ENCODE data around the gene GPR152.
A peak's percentile ranks its signal among the peaks of the same experiment; 100 is the strongest.
"Not testable (repeated sequence)": the region's sequence is repeated elsewhere in the genome, so short reads cannot be mapped to it uniquely, and the experiment has no call there.

GPR152 gene

DNA sequence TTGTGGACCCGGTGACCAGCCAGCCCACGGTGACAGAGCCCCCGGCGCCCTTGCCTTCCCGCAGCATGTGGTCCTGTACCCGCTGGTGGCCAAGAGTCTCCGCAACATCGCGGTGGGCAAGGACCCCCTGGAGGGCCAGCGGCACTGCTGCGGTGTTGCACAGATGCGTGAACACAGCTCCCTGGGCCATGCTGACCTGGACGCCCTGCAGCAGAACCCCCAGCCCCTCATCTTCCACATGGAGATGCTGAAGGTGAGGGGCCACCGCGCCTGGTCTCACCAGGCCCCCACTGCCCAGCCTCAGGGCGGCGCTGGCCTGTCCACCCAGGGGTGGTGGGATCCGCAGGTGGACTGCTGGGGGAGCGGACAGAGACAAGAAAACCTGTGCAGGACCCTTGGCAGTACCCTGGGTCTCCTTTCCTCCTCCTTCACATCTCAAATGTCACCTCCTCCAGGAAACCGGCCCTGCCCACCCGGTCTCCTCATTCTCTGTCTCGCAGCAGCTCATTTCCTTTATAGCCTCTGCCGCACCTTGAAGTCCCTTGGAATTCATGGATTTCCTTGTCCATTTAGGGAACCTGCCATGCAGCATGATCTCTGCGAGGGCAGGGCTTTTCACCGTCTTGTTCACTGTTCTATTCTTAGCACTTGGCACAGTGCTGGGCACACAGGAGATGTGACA is 36.8 kb upstream of the GPR152 start:
- no peak for DNase-seq (ENCODE audit: low spot score)

GRCh38 chr11:67486481-67487195 is 34.1 kb upstream of the GPR152 start:
- no peak for DNase-seq (ENCODE audit: low spot score)

DNA sequence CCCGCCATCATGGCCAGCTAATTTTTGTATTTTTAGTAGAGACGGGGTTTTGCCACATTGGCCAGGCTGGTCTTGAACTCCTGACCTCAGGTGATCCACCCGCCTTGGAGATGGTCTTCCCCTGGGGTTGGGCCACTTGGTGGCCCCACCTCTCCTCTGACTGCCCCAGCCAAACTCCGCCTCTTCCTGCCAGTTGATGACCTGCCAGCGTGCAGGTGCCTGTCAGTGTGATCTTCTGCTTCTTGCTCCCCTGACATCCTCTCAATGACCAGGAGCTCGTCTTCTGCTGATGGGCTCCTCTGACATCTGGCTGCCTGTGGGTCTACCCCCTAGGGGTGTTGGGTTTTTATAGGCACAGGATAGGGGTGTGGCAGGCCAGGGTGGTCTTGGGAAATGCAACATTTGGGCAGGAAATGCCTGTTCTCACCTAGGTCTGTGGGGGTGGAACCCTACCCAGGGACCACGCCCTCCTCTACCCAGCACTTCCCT is 33.4 kb upstream of the GPR152 start:
- not testable (repeated sequence) for DNase-seq (ENCODE audit: low spot score)

DNA sequence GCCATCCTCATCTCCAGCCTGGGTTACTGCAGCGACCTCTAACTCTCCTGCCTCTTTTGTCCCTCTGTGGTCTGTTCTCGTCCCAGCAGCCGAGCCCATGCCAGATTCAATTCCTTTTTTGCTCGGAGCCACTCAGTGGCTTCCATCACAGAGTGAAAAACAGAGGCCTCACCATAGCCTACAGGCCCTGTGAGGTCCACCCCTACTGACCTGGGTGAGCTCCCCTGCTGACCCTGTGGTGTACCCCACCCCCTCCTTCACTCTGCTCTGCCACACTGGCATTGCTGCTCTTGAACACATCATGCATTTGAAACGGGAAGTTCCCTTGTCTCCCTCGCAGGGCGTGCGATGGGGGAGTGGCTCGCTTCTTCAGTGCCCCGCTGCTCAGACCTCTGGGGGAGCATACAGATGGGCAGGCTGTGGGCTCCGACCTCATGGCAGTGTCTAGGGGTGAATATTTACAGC is 32.4 kb upstream of the GPR152 start:
- DNase-seq (ENCODE audit: low spot score): no peak

GRCh38 chr11:67483831-67484665 is 31.5 kb upstream of the GPR152 start:
- DNase-seq (ENCODE audit: low spot score): no peak

DNA sequence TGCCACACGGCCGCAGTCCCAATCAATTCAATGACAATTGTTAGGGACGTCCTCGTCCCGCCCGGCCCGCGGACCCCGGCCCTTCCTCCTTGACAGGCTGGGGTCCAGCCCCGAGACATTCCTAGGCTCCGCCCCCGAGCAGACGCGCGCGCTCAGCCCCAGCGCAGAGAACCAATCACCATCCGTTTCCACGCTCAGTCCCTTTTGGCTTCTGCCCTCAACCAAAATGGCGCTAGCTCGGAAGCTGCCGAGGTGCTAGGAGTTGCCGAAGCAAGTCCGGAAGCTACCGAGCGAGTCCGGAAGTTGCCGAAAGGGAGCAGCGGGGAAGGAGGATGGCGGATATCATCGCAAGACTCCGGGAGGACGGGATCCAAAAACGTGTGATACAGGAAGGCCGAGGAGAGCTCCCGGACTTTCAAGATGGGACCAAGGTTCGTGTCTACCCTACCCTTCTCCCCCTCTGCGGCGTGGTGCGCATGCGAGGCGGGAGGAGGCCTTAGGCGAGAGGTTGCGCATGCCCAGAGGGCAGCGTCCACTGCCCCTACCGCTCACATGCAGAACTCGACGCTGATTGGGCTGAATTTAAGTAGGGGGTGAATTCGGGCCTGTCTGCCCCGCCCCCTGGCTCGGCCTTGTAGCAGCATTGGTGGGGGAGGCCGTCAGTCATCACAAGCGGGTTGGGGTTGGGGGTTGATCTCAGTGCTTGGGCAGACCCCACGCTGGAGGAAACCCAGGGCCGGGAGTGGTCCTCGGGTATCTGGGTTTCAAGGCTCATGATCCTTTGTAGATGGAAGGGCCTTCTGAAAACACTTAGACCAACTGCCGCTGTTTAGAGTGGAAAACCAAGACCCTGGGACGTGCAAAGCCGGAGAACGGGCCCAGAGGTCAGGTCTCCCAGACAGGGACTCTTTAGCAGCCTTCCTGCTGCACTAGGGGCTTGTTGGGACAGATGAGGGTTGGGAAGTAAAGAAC is 30.6 kb upstream of the GPR152 start, which contains the start of gene AIP:
Gene AIP (plus strand): TSS at position 200 of the 972 bp plus-strand sequence. CDS start 133 bp downstream, at position 333.
- DNase-seq (ENCODE audit: low spot score): peak; percentile 98

DNA sequence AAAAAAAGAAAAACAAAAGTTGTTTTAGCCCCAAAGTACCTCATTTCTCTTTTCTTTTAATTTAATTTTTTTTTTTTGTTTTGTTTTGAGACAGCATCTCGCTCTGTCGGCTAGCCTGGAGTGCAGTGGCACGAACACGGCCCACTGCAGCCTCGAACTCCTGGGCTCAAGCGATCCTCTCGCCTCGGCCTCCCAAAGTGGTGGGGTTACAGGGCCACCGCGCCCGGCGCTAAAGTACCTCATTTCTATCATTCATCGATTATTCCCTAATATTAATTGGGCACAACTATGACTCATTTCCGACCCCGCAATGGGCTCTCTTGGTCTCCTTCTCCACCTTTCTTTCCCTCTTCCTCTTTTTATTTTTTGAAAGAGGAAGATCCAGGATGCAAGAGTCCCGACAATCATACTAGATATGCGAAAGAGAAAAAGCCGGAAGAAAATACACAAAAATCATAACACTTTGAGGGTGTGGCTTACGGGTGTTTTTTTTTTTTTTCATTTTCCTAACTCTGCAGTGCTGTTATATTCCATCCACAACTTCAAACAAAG is 29.8 kb upstream of the GPR152 start:
- peak; percentile 36 for DNase-seq (ENCODE audit: low spot score)

GRCh38 chr11:67477344-67478050 is 25.0 kb upstream of the GPR152 start:
- DNase-seq (ENCODE audit: low spot score): not testable (repeated sequence)

DNA sequence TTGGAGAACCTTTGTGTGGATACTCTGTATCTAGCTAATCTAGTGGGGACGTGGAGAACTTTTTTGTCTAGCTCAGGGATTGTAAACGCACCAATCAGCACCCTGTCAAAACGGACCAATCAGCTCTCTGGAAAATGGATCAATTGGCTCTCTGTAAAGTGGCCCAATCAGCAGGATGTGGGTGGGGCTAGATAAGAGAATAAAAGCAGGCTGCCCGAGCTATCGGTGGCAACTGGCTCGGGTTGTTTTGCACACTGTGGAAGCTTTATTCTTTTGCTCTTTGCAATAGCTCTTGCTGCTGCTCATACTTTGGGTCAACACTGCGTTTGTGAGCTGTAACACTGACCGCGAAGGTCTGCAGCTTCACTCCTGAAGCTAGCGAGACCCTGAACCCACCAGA is 24.2 kb upstream of the GPR152 start:
- not testable (repeated sequence) for DNase-seq (ENCODE audit: low spot score)

DNA sequence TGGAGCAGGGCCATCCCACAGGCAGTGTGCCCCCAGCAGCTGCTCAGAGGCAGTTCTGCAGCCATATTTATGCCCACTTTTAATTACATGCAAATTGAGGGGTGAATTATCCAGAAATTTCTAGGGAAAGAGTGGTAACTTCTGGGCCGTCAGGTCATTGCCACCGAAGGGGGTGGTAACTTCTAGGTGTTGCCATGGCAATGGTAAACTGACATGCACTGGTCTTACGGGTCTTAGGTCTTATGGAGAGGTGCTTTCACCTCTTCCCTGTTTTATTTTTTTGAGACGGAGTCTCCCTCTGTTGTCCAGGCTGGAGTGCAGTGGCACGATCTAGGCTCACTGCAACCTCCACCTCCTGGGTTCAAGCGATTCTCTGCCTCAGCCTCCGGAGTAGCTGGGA is 20.4 kb upstream of the GPR152 start:
- DNase-seq (ENCODE audit: low spot score): no peak

GRCh38 chr11:67470337-67471002 is 17.9 kb upstream of the GPR152 start:
- DNase-seq (ENCODE audit: low spot score): no peak

- no peak for DNase-seq (ENCODE audit: low spot score)
Observed at GRCh38 chr11:67469508-67469811, 16.9 kb upstream of the GPR152 start.

GRCh38 chr11:67468759-67469507 is 16.4 kb upstream of the GPR152 start, which contains the start of gene TMEM134:
Gene TMEM134 (minus strand): TSS chr11:67469251. CDS start chr11:67469192, 59 bp downstream.
- peak; percentile 92 for DNase-seq (ENCODE audit: low spot score)

DNA sequence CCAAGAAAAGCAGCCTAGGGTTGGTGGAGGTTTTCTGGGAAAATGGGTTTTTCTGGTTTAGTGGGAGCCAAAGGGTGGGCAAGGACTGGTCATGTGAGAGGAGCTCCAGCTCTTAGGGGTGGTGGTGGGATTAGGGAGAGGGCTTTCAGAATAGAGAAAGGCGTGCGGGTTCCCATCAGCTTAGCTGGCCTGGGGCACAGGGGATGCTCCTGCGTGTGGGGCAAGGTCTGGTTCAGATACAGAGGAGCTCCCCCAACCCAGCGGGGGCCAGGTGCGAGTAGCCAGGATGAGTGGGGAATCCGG is 15.9 kb upstream of the GPR152 start:
- DNase-seq (ENCODE audit: low spot score): no peak

DNA sequence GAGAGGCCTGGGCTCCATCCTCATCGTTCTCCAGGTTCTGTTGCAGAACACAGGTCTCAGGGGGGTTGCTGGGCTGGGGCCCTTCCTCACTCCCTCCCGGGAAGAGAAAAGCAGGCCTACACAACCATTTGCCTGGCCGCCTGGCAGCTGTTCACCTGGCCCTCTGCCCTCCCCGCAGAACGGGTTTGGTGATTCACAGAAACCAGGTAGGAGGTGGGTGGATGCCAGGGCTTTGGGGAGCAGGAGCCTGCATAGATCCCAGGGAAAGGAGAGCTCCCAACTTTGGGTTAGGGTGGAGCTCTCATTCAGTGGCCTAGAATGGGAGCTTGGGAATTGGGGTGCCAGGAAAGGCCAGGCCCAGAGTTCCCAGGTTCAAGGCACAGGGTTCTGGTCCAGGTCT is 15.5 kb upstream of the GPR152 start:
- DNase-seq (ENCODE audit: low spot score): no peak

GRCh38 chr11:67466962-67467771 is 14.6 kb upstream of the GPR152 start:
- DNase-seq (ENCODE audit: low spot score): no peak

DNA sequence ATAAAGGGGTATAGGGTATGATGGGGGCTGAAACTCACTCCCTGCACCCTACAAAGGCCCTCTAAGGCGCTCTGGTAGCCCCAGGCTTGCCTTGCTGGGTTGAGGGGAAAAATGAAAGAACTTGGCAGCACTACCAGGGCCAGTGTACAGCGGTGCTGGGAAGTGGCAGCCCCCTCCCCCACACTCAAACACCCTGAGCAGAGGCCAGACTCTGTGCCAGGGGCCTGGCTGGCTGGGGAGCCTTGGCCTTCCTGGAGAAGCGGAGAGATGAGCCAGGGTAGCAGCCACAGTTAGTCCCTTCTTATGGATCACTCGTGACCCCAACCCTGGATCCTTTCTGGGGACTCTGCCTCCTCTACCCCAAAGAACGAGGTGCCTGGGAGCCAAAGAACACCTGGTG is 13.8 kb upstream of the GPR152 start:
- no peak for DNase-seq (ENCODE audit: low spot score)

DNA sequence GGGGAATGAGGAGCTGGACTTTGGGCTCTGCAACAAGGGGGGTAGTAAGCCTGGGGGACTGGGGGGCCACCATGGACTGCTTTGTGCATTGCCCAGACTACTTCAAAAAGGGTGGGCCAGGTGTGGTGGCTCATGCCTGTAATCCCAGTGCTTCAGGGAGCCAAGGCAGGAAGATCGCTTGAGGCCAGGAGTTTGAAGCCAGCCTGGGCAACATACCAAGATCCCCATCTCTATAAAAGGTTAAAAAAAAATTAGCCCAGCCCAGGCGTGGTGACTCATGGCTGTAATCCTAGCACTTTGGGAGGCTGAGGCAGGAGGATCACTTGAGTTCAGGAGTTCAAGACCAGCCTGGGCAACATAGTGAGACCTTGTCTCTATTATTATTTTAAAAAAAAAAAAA is 13.0 kb upstream of the GPR152 start:
- DNase-seq (ENCODE audit: low spot score): peak; percentile 59

DNA sequence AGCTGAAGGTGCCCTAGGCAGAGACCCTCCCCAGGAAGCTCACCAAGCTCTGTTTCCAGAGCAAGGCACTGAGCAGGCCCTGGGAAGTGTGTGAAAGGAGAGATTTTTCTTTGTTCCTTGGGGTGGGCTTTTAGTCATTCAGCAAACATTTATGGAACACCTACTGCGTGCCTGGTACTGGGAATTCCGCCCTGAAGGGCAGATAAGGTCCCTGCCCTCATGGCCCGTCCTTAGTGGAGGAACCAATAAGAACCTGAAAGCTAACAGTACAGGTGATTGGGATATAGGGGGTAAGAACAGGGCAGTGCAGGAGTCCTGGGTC is 12.6 kb upstream of the GPR152 start:
- DNase-seq (ENCODE audit: low spot score): peak; percentile 45

Measured in RKO (cell line).